ENCODE results near the gene SLC44A3. TPM values are rescaled to one million over a fixed set of nuclear protein-coding genes. Genes with fewer than 3 reads are reported as not detected.

Gene SLC44A3
- total and polyA plus RNA-seq, 2 of the 4 experiments (the other 2 are of a cell fraction), result 0.31 to 0.54 TPM

- POLR2A ChIA-PET (ENCODE audit: unreplicated experiment), result no interaction called here
Measured at GRCh38 chr1:94875794-94876193, 55.6 kb downstream of the SLC44A3 start.

More at GRCh38 chr1:94875794-94876193, 55.6 kb downstream of the SLC44A3 start:
- Histone ChIP-seq H3K4me3 (ENCODE audit: insufficient read depth, low read depth, low read length) (no peak overlapping the region), H4K91ac (ENCODE audit: insufficient read depth, low read depth, low read length) (no peak overlapping the region), H3K56ac (ENCODE audit: extremely low read depth, insufficient read depth, low read length) (no peak overlapping the region), H3K9me1 (ENCODE audit: insufficient read depth, low read length) (0 out of 2 replicates have a peak, but pooled peaks cover 10% of the 10 kb centered on the region), H2BK20ac (ENCODE audit: low read depth, low read length) (peak overlapping the region; percentile 40; the same call in 1 of the 2 replicates), H3K14ac (replicated peaks; ENCODE audit: low read depth, low read length) (no peak overlapping the region), H2AFZ (replicated peaks; ENCODE audit: low read length, poor library complexity) (peak overlapping the region; percentile 17), H4K8ac (ENCODE audit: low read depth in 2 of 2, low read length in 2 of 2) (no peak overlapping the region), H3K27ac (ENCODE audit: insufficient read depth, low read length) (no peak overlapping the region), H2BK5ac (ENCODE audit: low read depth, low read length, poor library complexity, severe bottlenecking) (no peak overlapping the region), H3K4me1 (ENCODE audit: control insufficient read depth, insufficient read depth, low read length) (peaks cover 20% of the 10 kb centered on the region), H3K4ac (ENCODE audit: low read depth, low read length) (no peak overlapping the region), H2BK120ac (ENCODE audit: low read depth, low read length) (peak overlapping the region; percentile 28; the same call in 1 of the 2 replicates), H3K79me1 (ENCODE audit: low read depth in 1 of 2, low read length in 2 of 2) (no peaks in the 10 kb centered on the region), H3K18ac (ENCODE audit: low read depth, low read length) (no peak overlapping the region), H3K36me3 (ENCODE audit: control insufficient read depth, insufficient read depth, low read length) (no peaks in the 10 kb centered on the region), H3K4me2 (ENCODE audit: low read depth, low read length) (no peak overlapping the region), H4K5ac (ENCODE audit: low read depth, low read length) (no peak overlapping the region; the same call in 1 of the 2 replicates), H3K9me3 (ENCODE audit: control insufficient read depth, insufficient read depth, low read length) (no peaks in the 10 kb centered on the region), H3K23ac (ENCODE audit: low read depth, low read length) (no peak overlapping the region), H2AK9ac (replicated peaks; ENCODE audit: low read depth, low read length, poor library complexity) (no peak overlapping the region), H3K27me3 (ENCODE audit: control insufficient read depth, insufficient read depth, low read length) (no peaks in the 10 kb centered on the region), H2BK15ac (ENCODE audit: low read depth, low read length) (peak overlapping the region; percentile 72; the same call in 1 of the 3 replicates), H4K20me1 (ENCODE audit: insufficient read depth, low read length) (no peaks in the 10 kb centered on the region), H2AK5ac (ENCODE audit: low read depth, low read length) (no peak overlapping the region; the same call in 1 of the 2 replicates), H3K9ac (ENCODE audit: low read depth, low read length) (no peak overlapping the region)
- DNase-seq (no peak), ATAC-seq (ENCODE audit: low read depth) (no peak)
- TF ChIP-seq BHLHE40 (IDR thresholded peaks at IDR 0.05; ENCODE audit: low read depth, low read length) (no peak), SMC3 (IDR thresholded peaks at IDR 0.05; ENCODE audit: low read depth, low read length) (no peak), MAZ (IDR thresholded peaks at IDR 0.05; ENCODE audit: borderline replicate concordance, low read depth, low read length) (no peak), RAD21 (IDR thresholded peaks at IDR 0.05; ENCODE audit: low read length) (no peak), FOS (IDR thresholded peaks at IDR 0.05; ENCODE audit: low read depth, low read length) (no peak), MXI1 (IDR thresholded peaks at IDR 0.05; ENCODE audit: borderline replicate concordance, low read depth, low read length) (no peak), RCOR1 (IDR thresholded peaks at IDR 0.05; ENCODE audit: insufficient replicate concordance, low read length) (no peak), POLR2A (IDR thresholded peaks at IDR 0.05; ENCODE audit: low read depth, low read length) (no peak)
- no TSS peak for BruUV-seq (replicated peaks)
- WGBS, 2 experiments (ENCODE audit: extremely low coverage in 2 of 2, insufficient read length in 1 of 2), result no CpG with 5 or more reads among the region's 4 CpGs
- in situ Hi-C loops (cut with MboI; ENCODE audit: low sequenced_read_pairs), result no loop called here
- intact Hi-C loops (cut with micrococcal nuclease), result no loop called here
- dilution Hi-C loops (cut with HindIII; ENCODE audit: low sequenced_read_pairs, unreplicated experiment), result no loop called here
- CTCF ChIA-PET, result interaction anchor here (1.0 to 1.3 kb wide), 2 partner anchors 11 to 69 kb away, joined by 3 to 4 read pairs; no protein-coding TSS in a partner anchor

Data from IMR-90 (cell line).